SIG-M5 treated with dmso at 0.1 percent for 504 hours (cell line): ENCODE measurements around the gene ARHGAP42.
"Not testable (repeated sequence)": the region's sequence is repeated elsewhere in the genome, so short reads cannot be mapped to it uniquely, and the experiment has no call there.

Experiments
- DNase-seq: peaks from one replicate; lab custom pipeline; 2025; ENCODE audit not compliant: unreplicated experiment; lab: John Stamatoyannopoulos, UW

Gene ARHGAP42

DNA sequence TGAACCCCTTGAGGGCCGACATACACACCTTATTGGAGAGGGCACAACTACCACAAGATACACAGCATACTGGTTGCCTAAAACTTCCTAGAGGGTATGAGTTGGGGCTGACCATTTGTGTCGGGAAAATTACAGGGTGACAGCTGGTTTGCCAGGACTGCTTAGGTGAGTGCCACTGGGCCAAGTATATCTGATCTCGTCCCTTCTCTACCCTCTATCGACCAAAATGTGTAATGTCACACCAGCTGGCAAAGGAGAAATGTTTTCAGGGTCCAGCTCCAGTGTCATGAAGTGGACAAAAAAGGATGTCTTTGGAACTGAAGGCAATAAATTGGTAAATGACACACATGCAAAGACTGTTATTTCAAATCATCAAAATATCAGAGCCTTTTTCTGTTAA, 316.4 kb downstream of the ARHGAP42 start:
- no peak for DNase-seq

- peak; percentile 62 for DNase-seq
These were observed 322.0 kb downstream of the ARHGAP42 start for GRCh38 chr11:101008961-101009689.

- DNase-seq = no peak
These were observed 322.6 kb downstream of the ARHGAP42 start for GRCh38 chr11:101009690-101010055.

GRCh38 chr11:101010899-101011298, 323.8 kb downstream of the ARHGAP42 start:
- no peak for DNase-seq

- no peak for DNase-seq
These were observed 324.8 kb downstream of the ARHGAP42 start for GRCh38 chr11:101011881-101012280.

- not testable (repeated sequence) for DNase-seq
These were observed 326.6 kb downstream of the ARHGAP42 start for GRCh38 chr11:101013702-101014101.

- no peak for DNase-seq
These were observed 327.7 kb downstream of the ARHGAP42 start for GRCh38 chr11:101014600-101015285.

DNA sequence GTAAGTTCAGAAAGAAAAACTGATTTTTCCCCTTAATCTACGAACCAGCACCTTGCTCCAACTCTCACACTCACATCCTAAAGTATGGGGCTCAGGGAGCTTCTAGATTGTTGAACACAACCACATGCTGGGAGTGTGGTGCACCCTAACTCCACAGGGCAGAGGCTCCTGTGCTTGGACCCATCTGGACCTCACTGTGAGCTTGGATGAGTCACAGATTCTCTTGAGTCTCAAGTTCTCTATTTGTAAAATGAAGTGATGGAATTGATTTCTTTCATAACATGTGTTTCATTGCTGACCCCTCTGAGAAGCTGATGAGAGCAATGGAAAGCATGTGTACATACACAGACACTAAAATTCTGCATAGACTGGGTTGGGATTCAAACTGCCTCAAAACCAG, 332.8 kb downstream of the ARHGAP42 start:
- no peak for DNase-seq

DNA sequence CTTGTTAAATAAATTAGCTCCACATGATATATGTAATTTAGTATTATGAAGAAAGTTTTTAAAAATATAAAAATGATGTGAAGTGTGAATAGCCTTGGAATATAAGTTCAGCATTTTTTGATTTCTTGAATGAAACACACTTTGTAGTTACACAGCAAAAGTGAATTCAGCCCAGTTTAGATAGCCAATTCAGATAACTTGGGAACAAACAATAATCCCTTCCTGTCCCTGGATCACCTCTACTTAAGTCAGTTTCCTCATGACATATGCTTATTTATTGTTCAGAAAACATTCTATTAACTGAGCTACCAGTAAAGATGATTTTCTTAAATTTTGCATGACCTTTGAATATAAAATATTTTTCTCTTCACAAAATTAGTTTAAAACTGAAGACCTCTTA, 335.2 kb downstream of the ARHGAP42 start:
- DNase-seq = no peak

- no peak for DNase-seq
These were observed 341.6 kb downstream of the ARHGAP42 start for GRCh38 chr11:101028644-101029043.

DNA sequence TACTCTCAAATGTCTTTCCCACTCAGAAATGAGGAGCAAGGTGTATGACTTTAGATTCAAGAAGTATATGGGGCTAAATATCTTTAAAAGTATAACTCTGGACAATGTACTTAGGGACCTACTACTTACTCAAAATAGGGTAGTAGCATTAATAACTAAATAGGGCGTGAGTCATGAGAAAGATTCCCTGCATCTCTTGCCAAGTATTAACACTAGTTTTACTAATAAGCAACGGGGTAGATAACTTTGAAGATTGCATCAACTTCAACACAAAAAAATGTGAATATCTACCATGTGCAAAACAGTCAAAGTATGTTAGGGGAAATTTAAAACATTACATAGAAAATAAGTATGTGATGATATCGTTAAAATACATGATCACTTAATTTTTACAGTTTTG, 342.9 kb downstream of the ARHGAP42 start:
- DNase-seq = no peak

DNA sequence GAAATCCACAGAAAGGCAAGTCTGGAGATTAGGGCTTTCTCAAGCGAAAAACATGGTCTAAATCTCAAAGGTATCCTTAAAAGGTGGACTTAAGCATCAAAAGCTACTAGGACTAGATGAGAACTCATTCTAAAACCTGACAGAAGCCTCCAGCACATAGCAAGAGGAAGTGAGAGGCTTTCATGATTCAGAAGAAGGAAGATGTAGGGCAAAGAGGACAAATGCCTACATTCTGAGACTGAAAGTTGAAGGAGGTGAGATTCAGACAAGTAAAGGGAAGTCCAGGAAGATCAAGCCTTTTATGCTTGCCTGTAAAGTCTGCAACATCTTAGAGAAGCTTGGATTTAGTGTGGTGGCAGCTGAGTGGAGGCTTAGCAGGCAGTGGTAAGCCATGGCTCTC, 343.6 kb downstream of the ARHGAP42 start:
- DNase-seq = no peak

DNA sequence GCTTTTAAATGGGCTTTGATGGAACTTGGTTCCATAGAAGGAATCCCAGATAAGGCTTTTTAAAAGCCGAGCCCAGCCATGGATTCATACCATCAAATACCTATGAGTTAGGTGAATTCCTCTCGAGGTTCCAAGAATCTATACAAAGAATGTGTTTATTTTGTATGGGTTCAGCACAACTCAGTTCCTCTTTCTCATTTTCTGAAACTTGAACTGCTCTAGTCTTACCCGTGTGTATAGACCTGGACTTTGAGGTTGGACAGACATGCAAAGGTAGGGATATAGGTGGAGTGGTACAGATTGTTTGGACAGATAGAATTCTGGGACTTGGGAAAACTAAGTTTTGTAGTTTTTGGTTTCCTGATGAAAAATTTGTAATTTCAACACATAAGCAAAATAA, 344.6 kb downstream of the ARHGAP42 start:
- DNase-seq = no peak

DNA sequence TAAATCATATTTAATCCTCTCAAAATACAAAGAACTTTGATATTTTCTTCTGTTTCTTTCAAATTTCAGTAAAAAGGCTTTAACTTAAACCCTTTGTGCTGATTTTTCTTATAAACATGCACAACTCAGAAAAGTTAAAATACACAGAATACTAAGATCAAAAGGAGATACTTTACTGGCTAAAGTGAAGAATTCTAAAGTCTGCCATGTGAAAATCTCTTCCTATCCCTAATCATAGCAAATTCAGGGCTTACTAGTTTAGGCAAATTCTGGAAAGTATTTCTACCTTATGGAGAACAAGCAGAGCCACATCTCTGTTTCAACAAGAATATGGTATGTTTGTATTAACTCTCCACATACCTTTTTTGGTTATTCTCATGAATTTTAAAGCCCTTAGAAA, 345.9 kb downstream of the ARHGAP42 start:
- DNase-seq = no peak

GRCh38 chr11:101034076-101034475, 347.0 kb downstream of the ARHGAP42 start:
- DNase-seq = no peak

DNA sequence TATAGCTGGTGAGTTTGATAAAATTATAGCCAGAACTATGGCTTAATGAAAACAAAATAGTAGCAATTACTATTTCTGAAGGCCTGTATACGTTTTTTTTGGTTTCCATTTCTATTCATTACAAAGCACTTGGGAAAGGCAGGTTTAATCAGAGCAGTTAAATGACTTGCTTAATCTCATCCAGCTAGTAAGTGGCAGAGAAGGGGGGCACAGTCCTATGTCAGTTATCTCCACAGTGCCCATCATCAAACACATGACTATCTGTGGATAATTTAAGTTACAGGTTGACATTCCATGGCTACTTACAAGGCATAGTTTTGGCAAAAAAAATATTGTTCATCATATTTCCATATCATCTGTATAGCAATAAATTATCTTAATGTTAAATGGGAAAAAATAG, 348.8 kb downstream of the ARHGAP42 start:
- no peak for DNase-seq
